Measurements from ENCODE around the gene ZNF554. TPM values are rescaled to one million over a fixed set of nuclear protein-coding genes. Genes with fewer than 3 reads are reported as not detected.

The ZNF554 gene
- total RNA-seq, 4 donors from 2014 or later, result 6.2 to 8.6 (median 7.3) TPM

GRCh38 chr19:2853015-2853606, 33.4 kb downstream of the ZNF554 start:
- intact Hi-C loops (cut with DNase I; ENCODE audit: low total_unique reads), result no loop called here
- H3K4me3 ChIP-seq (ENCODE audit: low read depth, poor library complexity, severe bottlenecking), result no peak overlapping the region
- TF ChIP-seq POLR2A (IDR thresholded peaks at IDR 0.05) (no peak), CTCF (IDR thresholded peaks at IDR 0.05) (no peak)
- DNase-seq (ENCODE audit: low spot score in 2 of 2), result no peak
- WGBS, 2 donors, result 95 to 97% methylated on average over 11 of the region's 11 CpGs

- DNase-seq (ENCODE audit: low spot score in 2 of 2), result no peak
- no peak for TF ChIP-seq CTCF (IDR thresholded peaks at IDR 0.05)
- no peak for TF ChIP-seq POLR2A (IDR thresholded peaks at IDR 0.05)
- intact Hi-C loops (cut with DNase I; ENCODE audit: low total_unique reads), result no loop called here
- no peak overlapping the region for H3K4me3 ChIP-seq (ENCODE audit: low read depth, poor library complexity, severe bottlenecking)
- 97 to 98% methylated on average over 3 of the region's 3 CpGs for WGBS, 2 donors
Observed at GRCh38 chr19:2854849-2855248, 35.2 kb downstream of the ZNF554 start.

- DNase-seq (ENCODE audit: low spot score in 2 of 2), result no peak
- TF ChIP-seq POLR2A (IDR thresholded peaks at IDR 0.05) (no peak), CTCF (IDR thresholded peaks at IDR 0.05) (no peak)
- 91 to 95% methylated on average over 5 of the region's 5 CpGs for WGBS, 2 donors
- H3K4me3 ChIP-seq (ENCODE audit: low read depth, poor library complexity, severe bottlenecking), result no peak overlapping the region
- intact Hi-C loops (cut with DNase I; ENCODE audit: low total_unique reads), result no loop called here
Observed at GRCh38 chr19:2856457-2857050, 36.9 kb downstream of the ZNF554 start.

- intact Hi-C loops (cut with DNase I; ENCODE audit: low total_unique reads), result no loop called here
Observed at GRCh38 chr19:2858864-2859263, 39.2 kb downstream of the ZNF554 start.

GRCh38 chr19:2863816-2864215, 44.1 kb downstream of the ZNF554 start:
- no peak overlapping the region for H3K4me3 ChIP-seq (ENCODE audit: low read depth, poor library complexity, severe bottlenecking)
- intact Hi-C loops (cut with DNase I; ENCODE audit: low total_unique reads), result no loop called here
- no peak for DNase-seq (ENCODE audit: low spot score in 2 of 2)
- no peak for TF ChIP-seq POLR2A (IDR thresholded peaks at IDR 0.05)
- TF ChIP-seq CTCF (IDR thresholded peaks at IDR 0.05), result no peak
- WGBS, 2 donors, result 65 to 69% methylated on average over 10 of the region's 10 CpGs

More at GRCh38 chr19:2858864-2859263, 39.2 kb downstream of the ZNF554 start:
- 73 to 83% methylated on average over 27 of the region's 27 CpGs for WGBS, 2 donors
- DNase-seq (ENCODE audit: low spot score in 2 of 2), result no peak
- H3K4me3 ChIP-seq (ENCODE audit: low read depth, poor library complexity, severe bottlenecking), result no peak overlapping the region
- TF ChIP-seq CTCF (IDR thresholded peaks at IDR 0.05) (no peak), POLR2A (IDR thresholded peaks at IDR 0.05) (no peak)

All from lower leg skin (tissue), 4 donors.